Left ventricle myocardium superior (tissue), 1 donor: ENCODE results near the gene ZC3H12D. TPM values are rescaled to one million over a fixed set of nuclear protein-coding genes. Genes with fewer than 3 reads are reported as not detected.
"Not testable (repeated sequence)": the region's sequence is repeated elsewhere in the genome, so short reads cannot be mapped to it uniquely, and the experiment has no call there.

Source experiments
- ATAC-seq: fragments of 200-7000 bp; cut with Tn5 transposase; one replicate; pipeline ENCODE4 v1.9.1; 2020; ENCODE audit warnings: mild to moderate bottlenecking, moderate library complexity
- DNase-seq: peaks from one replicate; pipeline ENCODE4 v3.0.0-alpha.2; 2020
- intact Hi-C: fragments of 100-400 bp; cut with micrococcal nuclease; formaldehyde crosslinking; loops from one replicate; pipeline ENCODE4 v1.11.0; 2022
- total RNA-seq: library from RNA; stranded (reverse); fragmentation: NEBNext Ultra II Directional; extraction: Animal tissue kit (Norgen Biotek cat#: 25700); gene quantifications from one replicate; pipeline ENCODE4 v1.2.1, GENCODE V29; 2021
- donor health status: DM: no; HTN: yes; CAD: no; lungs with severe emphysema.

Gene ZC3H12D
- total RNA-seq, 1 donor from 2014 or later = 0.42 TPM

DNA sequence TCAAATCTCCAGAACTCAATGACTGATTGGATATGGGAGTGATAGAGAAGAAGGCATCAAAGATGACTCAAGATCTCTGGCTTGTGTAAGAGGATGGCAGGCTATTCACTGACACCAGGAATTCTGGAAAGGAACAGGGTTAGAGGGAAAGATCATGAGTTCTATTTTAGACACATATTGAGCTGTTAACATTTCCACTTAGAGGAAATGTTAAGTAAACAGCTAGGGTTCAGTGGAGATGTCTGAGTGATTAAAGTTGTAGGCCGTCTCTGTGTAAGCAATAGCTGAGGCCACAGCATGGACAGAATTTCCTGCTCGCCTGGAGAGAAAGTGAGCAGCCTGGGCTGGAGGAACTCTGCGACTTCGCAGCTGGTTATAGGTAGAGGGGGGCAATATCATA, 21.0 kb downstream of the ZC3H12D start:
- DNase-seq = no peak
- intact Hi-C loops = no loop called here
- ATAC-seq = no peak

DNA sequence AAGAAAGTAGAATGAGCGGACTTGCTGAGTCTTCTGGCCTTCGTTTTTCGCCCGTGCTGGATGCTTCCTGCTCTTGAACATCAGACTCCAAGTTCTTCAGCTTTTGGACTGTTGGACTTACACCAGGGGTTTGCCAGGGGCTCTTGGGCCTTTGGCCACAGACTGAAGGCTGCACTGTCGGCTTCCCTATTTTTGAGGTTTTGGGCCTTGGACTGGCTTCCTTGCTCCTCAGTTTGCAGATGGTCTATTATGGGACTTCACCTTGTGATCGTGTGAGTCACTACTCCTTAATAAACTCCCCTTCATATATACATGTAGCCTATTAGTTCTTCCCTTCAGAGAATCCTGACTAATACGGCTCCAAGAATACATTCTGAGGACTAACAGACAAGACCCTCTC, 22.1 kb downstream of the ZC3H12D start:
- intact Hi-C loops, ATAC-seq: not testable (repeated sequence)

DNA sequence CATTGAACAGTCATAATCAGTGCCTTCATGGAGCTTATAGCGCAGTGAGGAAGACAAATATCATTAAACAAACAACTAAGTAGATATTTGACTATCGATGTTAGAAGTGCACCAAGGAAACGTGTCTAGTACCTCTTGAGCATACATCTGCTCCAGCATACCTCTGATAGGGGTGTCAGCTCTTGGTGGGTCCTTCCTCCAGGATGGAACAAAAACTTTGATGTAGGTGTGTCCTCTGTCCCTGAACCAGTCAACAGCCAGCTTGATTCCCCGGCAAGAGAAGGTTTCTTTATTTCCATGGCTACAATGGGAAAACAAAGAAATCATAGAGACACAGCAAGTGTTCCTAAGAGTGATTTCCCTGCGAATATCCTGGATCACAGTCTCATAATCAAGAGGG, 23.1 kb downstream of the ZC3H12D start:
- ATAC-seq = no peak
- intact Hi-C loops = no loop called here
- DNase-seq = no peak

More for the DNA sequence above, 22.1 kb downstream of the ZC3H12D start:
- not testable (repeated sequence) for DNase-seq

DNA sequence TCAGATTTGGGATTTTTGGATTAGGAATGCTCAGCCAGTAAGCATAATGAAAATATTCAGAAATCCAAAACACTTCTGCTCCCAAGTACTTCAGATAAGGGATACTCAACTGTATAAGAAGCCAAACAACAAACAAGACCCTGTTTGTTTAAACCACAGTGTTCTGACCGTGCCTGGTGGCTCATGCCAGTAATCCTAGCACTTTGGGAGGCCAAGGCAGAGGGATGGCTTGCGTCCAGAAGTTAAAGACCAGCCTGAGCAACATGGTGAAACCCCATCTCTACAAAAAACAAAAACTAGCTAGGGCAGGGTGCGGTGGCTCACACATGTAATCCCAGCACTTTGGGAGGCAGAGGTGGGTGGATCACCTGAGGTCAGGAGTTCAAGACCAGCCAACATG, 24.6 kb downstream of the ZC3H12D start:
- not testable (repeated sequence) for DNase-seq

DNA sequence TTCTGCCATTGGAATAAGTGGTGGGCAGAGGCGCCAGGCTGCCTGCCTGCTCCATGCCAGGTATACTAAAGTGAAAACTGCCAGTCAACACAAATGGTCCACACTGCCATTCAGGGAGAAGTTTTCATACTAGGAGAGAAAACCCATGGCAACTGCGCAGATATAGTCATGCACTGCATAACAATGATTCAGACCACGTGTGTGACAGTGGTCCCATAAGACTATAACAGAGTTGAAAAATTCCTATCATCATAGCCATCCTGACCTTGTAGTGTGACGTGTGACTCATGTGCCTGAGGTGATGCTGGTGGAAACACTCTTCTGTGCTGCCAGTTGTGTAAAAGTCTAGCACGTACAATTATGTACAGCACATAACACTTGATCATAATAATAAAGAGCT, 25.1 kb downstream of the ZC3H12D start:
- intact Hi-C loops = no loop called here
- ATAC-seq (no peak), DNase-seq (no peak)

More for the DNA sequence above, 24.6 kb downstream of the ZC3H12D start:
- ATAC-seq, intact Hi-C loops: not testable (repeated sequence)

DNA sequence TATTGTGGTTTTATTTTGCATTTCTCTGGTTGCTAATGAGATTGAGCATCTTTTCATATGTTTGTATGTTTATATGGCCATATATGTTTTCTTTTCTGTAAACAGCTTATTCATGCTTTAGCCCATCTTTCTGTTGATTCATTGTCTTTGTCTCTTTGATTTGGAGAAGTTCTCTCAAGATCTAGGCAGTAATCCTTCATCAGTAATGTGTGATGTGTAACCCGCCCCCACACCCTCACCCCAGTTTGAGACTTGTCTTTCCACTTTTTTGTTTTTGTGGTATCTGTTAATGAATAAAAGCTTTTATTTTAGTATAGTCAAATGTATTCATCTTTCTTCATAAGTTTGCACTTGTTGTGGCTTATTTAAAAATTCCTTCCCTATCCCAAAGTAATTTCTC, 26.0 kb downstream of the ZC3H12D start:
- ATAC-seq = no peak
- DNase-seq = no peak
- intact Hi-C loops = no loop called here

DNA sequence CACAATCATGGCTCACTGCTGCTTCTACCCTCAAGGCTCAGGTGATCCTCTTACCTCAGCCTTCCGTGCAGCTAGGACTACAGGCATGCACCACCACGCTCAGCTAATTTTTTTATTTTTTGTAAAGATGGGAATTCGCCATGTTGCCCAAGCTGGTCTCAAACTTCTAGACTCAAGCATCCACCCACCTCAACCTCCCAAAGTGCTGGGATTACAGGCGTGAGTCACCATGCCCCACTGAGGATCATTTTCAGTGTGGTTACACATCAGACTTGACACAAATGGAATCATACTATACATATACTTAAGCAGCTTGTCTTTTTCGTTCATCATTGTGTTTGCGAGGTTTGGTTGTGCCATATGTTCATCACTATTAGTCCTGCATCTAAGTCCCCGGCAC, 26.6 kb downstream of the ZC3H12D start:
- ATAC-seq (no peak), DNase-seq (no peak)
- intact Hi-C loops = no loop called here

DNA sequence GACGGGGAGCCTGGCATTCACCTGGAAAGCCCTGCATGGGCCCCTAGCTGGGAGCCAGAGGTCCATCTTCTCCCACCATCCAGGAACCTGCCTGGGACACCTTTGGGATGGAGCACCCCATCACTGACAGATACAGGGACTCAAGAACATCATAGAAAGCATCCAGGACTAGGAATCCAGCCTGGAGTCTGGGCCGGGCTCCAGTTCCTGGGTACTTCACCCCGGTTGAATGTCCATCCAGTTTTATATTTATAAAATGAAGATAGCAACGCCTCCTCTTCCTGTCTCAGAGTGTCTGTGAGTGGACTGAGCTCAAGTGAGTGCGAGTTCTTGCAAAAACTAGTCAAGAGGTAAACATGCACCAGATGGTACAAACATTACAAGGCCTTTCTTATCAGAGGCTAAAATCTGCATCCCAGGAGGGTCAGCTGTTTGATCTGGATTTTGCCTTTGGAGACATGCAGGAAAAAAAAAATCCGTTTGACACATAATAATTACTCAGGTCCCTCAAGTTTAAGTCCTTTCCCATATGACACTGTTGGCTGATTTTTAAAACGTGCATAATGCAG, 27.4 kb downstream of the ZC3H12D start:
- ATAC-seq (no peak), DNase-seq (peak; percentile 70)
- intact Hi-C loops = no loop called here

DNA sequence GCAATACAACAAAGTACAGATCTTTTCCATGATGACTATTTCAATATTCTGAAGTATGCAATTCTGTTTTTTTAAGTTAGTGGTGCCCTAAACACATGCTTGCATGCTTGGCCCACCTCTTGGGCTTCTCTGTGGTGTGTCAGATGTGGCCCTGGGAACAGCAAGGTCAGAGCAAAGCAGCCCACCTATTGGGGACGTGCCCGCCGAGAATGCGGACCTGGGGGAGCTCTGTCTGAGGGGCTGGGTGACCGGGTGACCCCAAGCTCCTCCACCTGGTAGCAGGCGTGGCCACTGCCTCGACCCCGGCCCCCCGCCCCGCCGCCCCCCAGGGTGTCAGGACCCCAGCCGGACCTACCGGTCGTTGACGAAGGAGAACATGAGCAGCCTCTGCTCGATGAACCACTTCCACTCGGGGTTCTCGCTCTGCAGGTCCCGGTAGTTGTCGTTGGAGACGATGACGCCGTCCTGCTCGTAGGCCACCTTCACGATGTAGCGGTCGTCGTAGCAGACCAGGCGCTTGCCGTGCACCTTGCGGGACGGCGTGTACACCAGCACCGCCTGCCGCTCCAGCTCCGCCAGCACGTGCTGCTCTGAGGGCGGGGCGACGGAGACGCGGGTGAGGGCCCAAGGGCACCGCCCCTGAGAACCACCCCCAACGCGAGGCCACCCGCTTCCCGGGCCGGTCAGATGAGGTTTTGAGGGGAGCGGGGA, 28.3 kb downstream of the ZC3H12D start:
- DNase-seq = no peak
- ATAC-seq = no peak
- intact Hi-C loops = no loop called here

DNA sequence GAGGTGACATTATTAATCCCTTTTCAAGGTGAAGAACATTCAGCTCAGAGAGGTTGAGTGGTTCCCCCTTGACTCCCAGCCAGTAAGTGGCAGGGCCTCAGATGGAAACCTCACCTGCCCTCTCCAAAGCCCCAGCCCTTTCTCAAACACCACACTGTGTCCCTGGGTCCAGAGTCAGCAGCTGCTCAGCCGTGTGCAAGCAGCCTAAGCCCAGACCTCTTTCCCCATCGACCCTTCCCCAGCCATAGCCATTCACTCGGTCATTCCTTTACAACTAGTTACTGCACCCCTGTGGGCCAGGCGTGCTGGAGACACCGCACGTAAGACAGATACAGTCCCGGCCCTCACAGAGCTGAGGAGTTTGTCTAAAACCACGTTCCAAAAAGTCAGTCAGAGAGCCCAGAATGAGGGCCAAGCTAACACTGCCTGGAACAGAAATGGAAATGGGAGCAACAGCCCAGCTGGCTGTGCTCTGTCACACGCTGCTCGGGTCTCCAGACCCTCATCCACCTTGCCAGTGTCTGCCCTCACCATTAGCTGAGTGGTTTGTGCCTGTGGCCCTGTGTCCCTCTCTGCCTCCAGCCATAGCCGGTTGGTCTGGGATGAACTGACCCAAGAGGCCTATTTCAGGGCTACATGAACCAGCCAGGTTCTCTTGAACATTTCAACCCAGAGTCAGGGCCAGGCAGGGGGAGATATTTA, 29.6 kb downstream of the ZC3H12D start:
- intact Hi-C loops = no loop called here
- ATAC-seq (peak; percentile 13), DNase-seq (no peak)

DNA sequence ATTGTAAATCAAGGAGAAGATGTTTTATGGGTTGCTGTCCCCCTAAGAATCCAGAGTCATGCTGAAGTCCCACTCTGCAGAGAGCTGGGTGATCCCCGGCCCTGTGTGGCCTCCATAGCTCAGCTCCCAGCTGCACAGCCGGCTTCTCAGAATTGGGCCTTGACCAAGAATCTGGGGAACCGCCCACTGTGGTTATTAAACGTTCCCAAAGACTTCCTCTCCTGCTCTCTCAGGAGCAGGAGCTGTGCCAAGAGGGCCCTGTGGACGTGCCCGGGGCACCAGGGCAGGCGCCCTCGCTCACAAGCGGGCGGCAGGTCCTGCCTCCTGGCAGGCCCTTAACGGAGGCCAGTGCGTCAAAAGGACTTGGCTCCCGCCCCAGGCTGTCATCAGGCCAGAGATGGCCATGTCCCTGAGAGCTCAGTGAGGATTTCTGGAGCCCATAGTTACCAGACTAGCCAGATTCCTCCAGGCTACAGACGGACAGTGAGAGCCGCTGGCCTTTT, 30.4 kb downstream of the ZC3H12D start:
- ATAC-seq (peak; percentile 92), DNase-seq (peak; percentile 99)
- intact Hi-C loops = no loop called here

DNA sequence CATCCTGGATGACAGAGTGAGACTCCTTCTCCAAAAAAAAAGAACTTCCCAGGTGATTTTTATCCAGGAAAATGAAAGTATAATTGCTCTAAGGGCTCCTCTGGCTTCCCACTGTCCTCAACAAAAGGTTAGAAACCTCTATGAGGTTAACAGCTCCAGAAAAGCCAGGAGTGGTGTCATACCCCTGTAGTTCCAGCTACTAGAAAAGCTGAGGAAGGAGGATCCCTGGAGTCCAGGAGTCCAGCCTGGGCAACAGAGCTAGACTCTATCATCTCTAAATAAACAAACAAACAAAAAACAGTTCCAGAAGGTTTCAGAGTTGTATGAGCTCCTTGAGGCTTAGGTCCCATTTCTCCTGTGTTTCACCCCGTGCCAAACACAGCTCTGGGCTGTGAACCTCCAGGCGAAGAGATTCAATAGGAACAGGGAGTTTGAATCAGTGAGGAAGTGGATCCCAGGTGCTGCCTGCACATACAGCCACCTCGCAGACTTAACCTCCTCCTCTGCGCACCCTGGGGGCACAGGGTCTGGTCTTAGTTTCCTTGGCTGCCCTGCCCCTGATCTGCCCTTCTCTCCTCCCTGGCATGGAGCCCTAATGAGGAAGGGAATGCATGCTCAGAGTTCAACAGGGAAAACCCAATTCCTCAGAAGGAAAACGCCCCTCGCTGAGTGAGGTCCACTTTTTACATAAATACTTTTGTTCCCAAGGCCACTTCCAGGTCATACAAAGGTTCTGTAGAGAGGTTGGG, 31.0 kb downstream of the ZC3H12D start:
- no peak for ATAC-seq
- intact Hi-C loops = no loop called here
- no peak for DNase-seq

DNA sequence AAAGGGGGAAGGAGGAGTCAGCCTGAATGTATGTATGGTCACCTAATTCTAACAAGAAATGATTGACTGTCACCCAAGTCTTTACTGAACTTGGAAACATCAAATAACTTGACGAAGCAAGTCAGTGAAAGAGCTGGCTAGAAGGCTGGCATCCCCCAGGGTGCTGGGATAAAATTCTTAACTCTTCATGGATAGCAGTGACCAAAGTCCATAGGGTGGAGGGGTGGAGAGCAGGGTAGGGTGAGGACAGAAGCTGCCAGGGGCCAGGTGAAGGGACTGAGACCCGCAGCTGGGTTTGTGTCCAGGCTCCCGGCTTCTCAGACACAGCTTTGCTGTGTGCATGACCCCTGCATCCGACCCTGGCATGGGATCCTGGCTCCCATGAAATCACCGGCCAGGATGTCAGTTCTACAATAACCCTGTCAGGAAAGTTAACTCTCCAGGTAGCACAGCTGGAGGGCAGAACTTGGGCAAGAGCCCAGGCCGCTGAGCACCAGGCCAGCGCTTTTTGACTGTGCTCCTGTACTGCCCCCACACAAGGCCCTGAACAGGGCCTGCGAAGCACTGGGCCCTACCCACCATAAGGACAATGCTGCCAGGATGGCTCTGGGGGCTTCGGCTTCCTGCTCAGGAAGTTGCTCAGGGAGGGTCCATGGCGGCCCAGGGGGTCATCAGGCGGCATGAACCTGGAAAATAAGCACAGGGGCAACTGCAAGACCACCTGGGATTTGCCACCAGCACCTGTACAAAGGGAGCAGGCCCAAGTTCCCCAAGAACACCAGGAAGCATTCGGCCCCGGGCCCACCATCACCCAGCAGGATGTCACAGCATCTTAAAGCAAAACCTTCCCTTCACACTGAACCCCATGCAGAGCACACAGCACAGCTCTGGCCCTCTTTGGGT, 32.5 kb downstream of the ZC3H12D start:
- DNase-seq = no peak
- no peak for ATAC-seq
- intact Hi-C loops = no loop called here

DNA sequence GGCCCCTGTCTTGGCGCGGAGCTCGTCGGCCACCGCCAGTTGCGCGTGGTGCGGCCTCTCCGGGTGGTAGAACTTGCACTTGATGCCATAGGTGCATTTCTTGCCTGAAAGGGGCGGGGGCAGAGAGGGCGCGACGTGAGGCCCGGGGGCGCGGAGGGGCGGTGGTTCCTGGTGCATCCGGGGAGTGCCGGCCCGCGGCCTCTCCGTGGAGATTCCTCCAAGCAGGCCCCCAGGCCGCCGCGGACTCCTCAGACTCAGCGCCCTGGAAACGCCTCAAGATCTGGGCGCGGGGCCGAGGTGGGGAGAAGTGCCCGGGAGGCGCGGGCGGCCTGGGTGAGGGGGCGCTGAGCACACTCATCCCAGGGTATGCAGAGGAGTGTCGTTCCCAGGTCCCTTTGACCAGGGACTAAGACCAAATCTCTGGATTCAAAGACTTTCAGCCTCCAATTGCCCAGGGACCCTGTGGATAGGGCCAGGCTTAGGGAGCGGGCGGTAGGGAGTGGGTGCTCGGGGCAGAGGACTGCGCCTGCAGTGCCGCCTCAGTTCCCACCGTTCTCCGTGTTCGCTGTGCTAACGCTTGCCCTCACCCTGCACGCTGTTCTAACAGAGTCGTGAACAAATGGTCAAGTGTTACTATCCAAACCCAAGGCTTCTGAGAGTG, 33.3 kb downstream of the ZC3H12D start:
- DNase-seq (peak; percentile 61), ATAC-seq (no peak)
- intact Hi-C loops = no loop called here

DNA sequence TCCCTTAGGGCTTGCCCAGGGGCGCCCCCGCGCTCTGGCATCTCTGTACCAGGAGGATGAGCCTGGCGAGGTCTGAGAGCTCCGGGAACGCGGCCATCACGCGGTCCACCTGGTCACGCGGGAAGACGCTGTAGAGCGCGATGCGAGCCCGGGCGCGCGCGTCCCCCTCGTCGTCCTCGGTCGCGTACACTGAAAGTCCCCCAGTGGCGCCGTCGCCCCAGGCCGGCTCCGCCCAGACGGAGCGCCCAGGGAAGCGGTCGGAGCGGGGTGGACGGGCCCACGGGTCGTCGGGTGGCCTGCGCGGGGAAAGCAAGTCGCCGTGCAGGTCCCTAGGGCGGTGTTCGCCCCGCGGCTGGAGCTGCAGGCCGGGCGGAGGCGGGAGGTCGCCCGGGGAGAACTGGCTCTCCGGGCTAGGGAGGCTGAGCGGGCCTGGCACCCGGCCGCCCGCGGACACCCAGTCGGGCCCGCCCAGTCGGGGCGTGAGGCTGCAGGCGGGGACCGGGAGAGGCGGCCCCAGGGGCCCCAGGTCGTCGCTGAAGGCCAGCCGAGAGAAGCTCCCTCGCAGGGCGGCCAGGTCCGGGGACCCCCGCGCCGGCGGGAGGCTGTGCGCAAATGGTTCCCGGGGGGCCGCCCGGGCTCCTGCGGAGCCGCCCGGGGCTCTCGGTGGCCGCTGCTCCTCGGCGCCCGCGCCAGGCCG, 34.0 kb downstream of the ZC3H12D start:
- peak; percentile 76 for DNase-seq
- intact Hi-C loops = no loop called here
- ATAC-seq = peak; percentile 9

DNA sequence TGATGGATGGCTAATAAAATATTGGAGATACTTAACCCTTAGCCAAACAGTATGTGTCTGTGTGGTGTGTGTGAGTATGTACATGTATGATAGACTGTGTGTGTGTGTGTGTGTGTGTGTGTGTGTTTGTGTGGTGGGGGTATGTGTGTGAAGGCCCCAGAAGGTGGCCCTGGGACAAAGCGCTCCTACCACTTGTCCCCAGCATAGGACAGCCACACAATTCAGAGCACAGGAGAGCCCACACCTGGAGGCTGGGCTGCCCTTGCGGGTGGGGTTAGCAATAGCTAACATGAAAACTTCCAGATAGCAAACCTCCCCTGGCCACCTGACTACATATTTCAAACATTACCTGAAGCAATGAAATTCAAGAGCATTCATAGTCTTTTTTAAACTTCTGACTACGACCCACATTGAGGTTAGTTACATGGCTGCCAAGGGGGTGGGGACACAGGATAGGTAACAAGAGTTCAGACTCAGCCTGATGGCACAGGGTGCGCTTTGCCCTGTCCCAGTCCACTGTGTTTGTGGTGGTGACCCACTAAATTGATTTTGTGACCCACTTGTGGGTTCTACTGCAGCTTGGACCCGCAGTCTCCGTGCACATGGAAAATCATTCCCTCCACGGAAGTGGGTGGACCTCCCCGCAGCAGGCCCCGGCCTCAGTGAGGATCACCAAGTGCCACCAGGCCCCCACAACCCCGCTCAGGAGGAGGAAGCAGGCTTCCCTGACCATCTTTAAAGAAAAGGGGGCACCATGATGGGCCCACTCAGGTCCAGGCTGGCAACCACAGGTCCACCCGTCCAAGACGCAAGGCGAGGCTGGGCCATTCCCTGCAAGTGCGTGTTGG, 34.8 kb downstream of the ZC3H12D start:
- no peak for DNase-seq
- intact Hi-C loops = no loop called here
- no peak for ATAC-seq
